ENCODE data around the gene CDH4. TPM values are rescaled to one million over a fixed set of nuclear protein-coding genes. Genes with fewer than 3 reads are reported as not detected.

Gene CDH4
- total RNA-seq, 4 donors from 2014 or later = 0.13 to 0.38 (median 0.21) TPM; not detected in 1

DNA sequence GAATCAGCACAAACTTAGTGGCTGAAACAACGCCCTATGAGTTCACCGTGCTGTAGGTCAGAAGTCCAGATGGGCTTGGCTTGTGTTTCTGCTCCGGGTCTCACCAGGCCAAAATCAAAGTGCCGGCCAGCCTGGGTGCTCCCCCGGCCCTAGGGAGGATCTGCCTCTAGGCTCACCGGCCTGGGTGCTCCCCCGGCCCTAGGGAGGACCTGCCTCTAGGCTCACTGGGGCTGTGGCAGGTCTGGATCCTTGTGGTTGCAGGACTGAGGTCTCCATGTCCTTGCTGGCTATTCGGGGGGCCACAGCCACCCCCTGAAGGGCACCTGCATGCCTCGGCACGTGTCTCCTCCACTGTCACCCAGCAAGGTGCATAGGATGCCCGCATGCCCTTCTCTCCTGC, 597.3 kb downstream of the CDH4 start:
- Histone ChIP-seq H3K27ac (no peak overlapping the region), H3K36me3 (no peaks in the 10 kb centered on the region), H3K9me3 (no peaks in the 10 kb centered on the region), H3K4me3 (no peak overlapping the region), H3K4me1 (no peaks in the 10 kb centered on the region), H3K27me3 (peaks cover 0 to 49% (median 0%) of the 10 kb centered on the region in 4 donors)
- intact Hi-C loops (cut with DNase I) = no loop called here
- WGBS, 2 donors = 72 to 100% methylated on average over 1 to 2 of the region's 11 CpGs
- TF ChIP-seq POLR2A (IDR thresholded peaks at IDR 0.05) = no peak
- TF ChIP-seq, protein P1, sequence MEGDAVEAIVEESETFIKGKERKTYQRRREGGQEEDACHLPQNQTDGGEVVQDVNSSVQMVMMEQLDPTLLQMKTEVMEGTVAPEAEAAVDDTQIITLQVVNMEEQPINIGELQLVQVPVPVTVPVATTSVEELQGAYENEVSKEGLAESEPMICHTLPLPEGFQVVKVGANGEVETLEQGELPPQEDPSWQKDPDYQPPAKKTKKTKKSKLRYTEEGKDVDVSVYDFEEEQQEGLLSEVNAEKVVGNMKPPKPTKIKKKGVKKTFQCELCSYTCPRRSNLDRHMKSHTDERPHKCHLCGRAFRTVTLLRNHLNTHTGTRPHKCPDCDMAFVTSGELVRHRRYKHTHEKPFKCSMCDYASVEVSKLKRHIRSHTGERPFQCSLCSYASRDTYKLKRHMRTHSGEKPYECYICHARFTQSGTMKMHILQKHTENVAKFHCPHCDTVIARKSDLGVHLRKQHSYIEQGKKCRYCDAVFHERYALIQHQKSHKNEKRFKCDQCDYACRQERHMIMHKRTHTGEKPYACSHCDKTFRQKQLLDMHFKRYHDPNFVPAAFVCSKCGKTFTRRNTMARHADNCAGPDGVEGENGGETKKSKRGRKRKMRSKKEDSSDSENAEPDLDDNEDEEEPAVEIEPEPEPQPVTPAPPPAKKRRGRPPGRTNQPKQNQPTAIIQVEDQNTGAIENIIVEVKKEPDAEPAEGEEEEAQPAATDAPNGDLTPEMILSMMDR (IDR thresholded peaks at IDR 0.05) = no peak
- DNase-seq = no peak

- H3K4me3 ChIP-seq = no peak overlapping the region
- H3K9me3 ChIP-seq = no peaks in the 10 kb centered on the region
- no peak overlapping the region for H3K27ac ChIP-seq
- no peaks in the 10 kb centered on the region for H3K4me1 ChIP-seq
- H3K27me3 ChIP-seq = peaks cover 0 to 45% (median 0%) of the 10 kb centered on the region in 4 donors
- 81 to 86% methylated on average over 5 to 11 of the region's 12 CpGs for WGBS, 2 donors
- intact Hi-C loops (cut with DNase I) = no loop called here
- TF ChIP-seq, protein P1 (IDR thresholded peaks at IDR 0.05) = no peak
- TF ChIP-seq POLR2A (IDR thresholded peaks at IDR 0.05) = no peak
- no peaks in the 10 kb centered on the region for H3K36me3 ChIP-seq
- no peak for DNase-seq
Measured at GRCh38 chr20:61849822-61850221, 597.8 kb downstream of the CDH4 start.

- H3K36me3 ChIP-seq = no peaks in the 10 kb centered on the region
- peaks cover 0 to 39% (median 0%) of the 10 kb centered on the region in 4 donors for H3K27me3 ChIP-seq
- intact Hi-C loops (cut with DNase I) = no loop called here
- no peak overlapping the region for H3K4me3 ChIP-seq
- no peaks in the 10 kb centered on the region for H3K9me3 ChIP-seq
- WGBS, 2 donors = 53 to 79% methylated on average over 8 to 14 of the region's 14 CpGs
- DNase-seq = no peak
- TF ChIP-seq POLR2A (IDR thresholded peaks at IDR 0.05) = no peak
- TF ChIP-seq, protein P1 (IDR thresholded peaks at IDR 0.05) = no peak
- H3K27ac ChIP-seq = no peak overlapping the region
- no peaks in the 10 kb centered on the region for H3K4me1 ChIP-seq
Measured at GRCh38 chr20:61850457-61850856, 598.4 kb downstream of the CDH4 start.

DNA sequence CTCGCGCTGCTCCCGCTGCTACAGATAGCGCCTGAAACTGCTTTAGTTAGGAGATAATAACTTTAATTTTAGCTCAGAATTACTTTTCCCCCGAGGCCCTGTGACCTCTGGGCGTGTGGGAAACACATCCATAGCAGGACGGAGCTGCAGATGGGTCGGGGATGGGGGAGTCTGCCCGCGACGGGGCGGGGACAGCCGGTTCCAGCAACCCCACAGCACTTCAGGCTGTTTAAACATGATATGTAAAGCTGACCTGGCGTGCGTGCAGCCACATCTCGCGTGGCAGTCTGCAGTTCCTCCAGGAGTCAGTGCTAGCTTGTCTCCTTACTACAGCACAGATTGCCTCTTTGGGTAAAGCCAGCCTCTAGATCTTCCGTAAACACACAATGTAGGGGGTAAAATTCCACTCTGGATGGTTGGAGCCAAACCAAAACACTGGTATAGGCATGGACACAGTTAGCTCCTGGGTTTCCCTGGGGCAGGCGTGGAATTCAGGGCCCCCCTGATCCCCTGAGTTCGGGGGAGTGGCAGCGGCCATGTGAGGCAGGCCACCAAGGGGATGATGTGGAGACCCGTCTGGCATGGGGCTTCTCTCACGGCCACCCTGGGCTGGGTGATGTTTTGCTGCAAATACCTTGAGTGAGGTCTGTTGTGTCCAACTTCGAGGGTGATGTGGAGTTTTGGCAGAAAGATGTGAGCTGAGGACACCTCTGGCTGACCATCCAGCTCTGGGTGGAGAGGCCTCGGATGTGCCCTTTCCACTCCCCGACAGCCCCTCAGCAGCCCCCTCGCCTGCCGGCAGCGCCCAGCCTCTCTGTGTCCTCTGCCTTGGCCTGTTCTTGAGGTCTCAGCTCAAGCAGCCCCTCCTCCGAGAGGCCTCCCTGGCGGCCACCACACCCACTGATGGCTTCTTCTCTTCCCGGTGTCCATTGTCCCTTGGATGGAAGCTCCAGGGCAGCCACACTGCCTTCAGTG, 599.2 kb downstream of the CDH4 start:
- no peaks in the 10 kb centered on the region for H3K4me1 ChIP-seq
- WGBS, 2 donors = 73 to 79% methylated on average over 11 to 14 of the region's 32 CpGs

More for the DNA sequence above, 599.2 kb downstream of the CDH4 start:
- H3K27me3 ChIP-seq = peaks cover 0 to 34% (median 0%) of the 10 kb centered on the region in 4 donors
- no peak overlapping the region for H3K4me3 ChIP-seq
- DNase-seq = no peak
- intact Hi-C loops (cut with DNase I) = no loop called here
- no peaks in the 10 kb centered on the region for H3K36me3 ChIP-seq
- no peak overlapping the region for H3K27ac ChIP-seq
- no peaks in the 10 kb centered on the region for H3K9me3 ChIP-seq
- TF ChIP-seq, protein P1 (IDR thresholded peaks at IDR 0.05) = no peak
- no peak for TF ChIP-seq POLR2A (IDR thresholded peaks at IDR 0.05)
